Stimulated activated CD8-positive, alpha-beta memory T cell treated with anti-CD3 and anti-CD28 coated beads, Interleukin-15, amount 100 ng/mL, for 1 hour (primary cell): ENCODE measurements around the gene EPB41.
"Not testable (repeated sequence)": the region's sequence is repeated elsewhere in the genome, so short reads cannot be mapped to it uniquely, and the experiment has no call there.

ENCODE experiments used
- DNase-seq: peaks from one replicate; pipeline ENCODE4 v3.0.0-alpha.2; 2020; ENCODE audit warnings: low read depth

Gene EPB41

GRCh38 chr1:28982198-28982597 is 67.8 kb downstream of the EPB41 start:
- no peak for DNase-seq

GRCh38 chr1:28983091-28983490 is 68.7 kb downstream of the EPB41 start:
- no peak for DNase-seq

- DNase-seq = no peak
These were observed 69.3 kb downstream of the EPB41 start for GRCh38 chr1:28983509-28984310.

- DNase-seq = no peak
These were observed 69.9 kb downstream of the EPB41 start for GRCh38 chr1:28984311-28984684.

- DNase-seq = no peak
These were observed 71.1 kb downstream of the EPB41 start for GRCh38 chr1:28985427-28985826.

- DNase-seq = no peak
These were observed 72.0 kb downstream of the EPB41 start for GRCh38 chr1:28986306-28986910.

- no peak for DNase-seq
These were observed 88.4 kb downstream of the EPB41 start for GRCh38 chr1:29002792-29003191.

- DNase-seq = no peak
These were observed 89.9 kb downstream of the EPB41 start for GRCh38 chr1:29004288-29004687.

GRCh38 chr1:29004798-29005197 is 90.4 kb downstream of the EPB41 start:
- DNase-seq = no peak

- DNase-seq = no peak
These were observed 97.4 kb downstream of the EPB41 start for GRCh38 chr1:29011775-29012174.

- no peak for DNase-seq
These were observed 102.9 kb downstream of the EPB41 start for GRCh38 chr1:29017235-29017634.

- no peak for DNase-seq
These were observed 103.8 kb downstream of the EPB41 start for GRCh38 chr1:29017975-29018712.

- no peak for DNase-seq
These were observed 108.3 kb downstream of the EPB41 start for GRCh38 chr1:29022620-29023019.

GRCh38 chr1:29029667-29030066 is 115.3 kb downstream of the EPB41 start:
- no peak for DNase-seq

- no peak for DNase-seq
These were observed 118.5 kb downstream of the EPB41 start for GRCh38 chr1:29032841-29033240.

GRCh38 chr1:29033829-29034466 is 119.6 kb downstream of the EPB41 start:
- no peak for DNase-seq

GRCh38 chr1:29043274-29043965 is 129.1 kb downstream of the EPB41 start:
- no peak for DNase-seq

- no peak for DNase-seq
These were observed 129.6 kb downstream of the EPB41 start for GRCh38 chr1:29044010-29044409.

GRCh38 chr1:29045663-29046062 is 131.3 kb downstream of the EPB41 start:
- DNase-seq = not testable (repeated sequence)

- DNase-seq = no peak
These were observed 132.8 kb downstream of the EPB41 start for GRCh38 chr1:29047142-29047541.

GRCh38 chr1:29050166-29050565 is 135.8 kb downstream of the EPB41 start:
- no peak for DNase-seq

GRCh38 chr1:29052100-29052499 is 137.7 kb downstream of the EPB41 start:
- DNase-seq = no peak
